Measurements from ENCODE around the gene ZNF574.
"Not testable (repeated sequence)": the region's sequence is repeated elsewhere in the genome, so short reads cannot be mapped to it uniquely, and the experiment has no call there.

Gene ZNF574, protein sequence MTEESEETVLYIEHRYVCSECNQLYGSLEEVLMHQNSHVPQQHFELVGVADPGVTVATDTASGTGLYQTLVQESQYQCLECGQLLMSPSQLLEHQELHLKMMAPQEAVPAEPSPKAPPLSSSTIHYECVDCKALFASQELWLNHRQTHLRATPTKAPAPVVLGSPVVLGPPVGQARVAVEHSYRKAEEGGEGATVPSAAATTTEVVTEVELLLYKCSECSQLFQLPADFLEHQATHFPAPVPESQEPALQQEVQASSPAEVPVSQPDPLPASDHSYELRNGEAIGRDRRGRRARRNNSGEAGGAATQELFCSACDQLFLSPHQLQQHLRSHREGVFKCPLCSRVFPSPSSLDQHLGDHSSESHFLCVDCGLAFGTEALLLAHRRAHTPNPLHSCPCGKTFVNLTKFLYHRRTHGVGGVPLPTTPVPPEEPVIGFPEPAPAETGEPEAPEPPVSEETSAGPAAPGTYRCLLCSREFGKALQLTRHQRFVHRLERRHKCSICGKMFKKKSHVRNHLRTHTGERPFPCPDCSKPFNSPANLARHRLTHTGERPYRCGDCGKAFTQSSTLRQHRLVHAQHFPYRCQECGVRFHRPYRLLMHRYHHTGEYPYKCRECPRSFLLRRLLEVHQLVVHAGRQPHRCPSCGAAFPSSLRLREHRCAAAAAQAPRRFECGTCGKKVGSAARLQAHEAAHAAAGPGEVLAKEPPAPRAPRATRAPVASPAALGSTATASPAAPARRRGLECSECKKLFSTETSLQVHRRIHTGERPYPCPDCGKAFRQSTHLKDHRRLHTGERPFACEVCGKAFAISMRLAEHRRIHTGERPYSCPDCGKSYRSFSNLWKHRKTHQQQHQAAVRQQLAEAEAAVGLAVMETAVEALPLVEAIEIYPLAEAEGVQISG

DNA sequence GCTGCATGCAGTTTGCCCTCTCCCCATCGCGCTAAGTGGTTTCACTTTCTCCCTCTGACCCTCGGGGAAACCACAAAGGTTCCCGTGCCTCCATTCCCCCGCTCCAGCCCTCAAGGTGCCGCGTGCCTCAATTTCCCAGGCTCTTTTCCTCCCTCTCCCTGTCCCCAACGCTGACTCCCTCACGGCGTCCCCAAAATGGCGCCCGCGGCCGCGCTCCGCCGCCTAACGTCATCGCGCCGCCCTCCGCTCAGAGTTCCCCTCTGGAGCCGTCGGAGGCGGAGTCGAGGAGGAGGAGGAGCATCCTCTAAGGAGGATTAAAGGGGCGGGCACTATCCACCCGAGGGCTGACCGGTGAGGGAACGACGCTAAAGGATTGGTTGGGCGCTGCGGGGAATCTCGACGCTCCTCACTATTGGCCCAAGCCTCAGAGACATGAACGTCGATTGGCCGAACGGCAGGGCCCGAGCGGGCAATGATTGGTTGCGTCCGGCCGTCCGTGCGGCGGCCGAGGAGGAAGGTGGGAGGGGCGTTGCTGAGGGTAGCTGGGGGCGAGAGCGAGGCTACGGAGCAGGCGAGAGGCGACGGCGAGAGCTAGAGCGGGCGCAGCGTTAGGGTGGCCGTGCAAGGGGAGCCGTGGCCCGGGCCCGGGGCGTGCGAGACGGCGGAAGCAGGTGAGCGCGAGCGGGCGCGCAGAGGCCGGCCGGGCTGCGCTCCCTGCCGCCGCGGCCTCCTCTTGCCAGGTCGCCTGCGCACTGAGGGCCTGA lies at the start of gene ZNF574:
ZNF574 (plus strand) TSS at position 551 of the 764 bp plus-strand sequence. CDS start 2,441 bp downstream, outside the sequence.
- DNase-seq (ENCODE audit: low read depth): peak; percentile 96

DNA sequence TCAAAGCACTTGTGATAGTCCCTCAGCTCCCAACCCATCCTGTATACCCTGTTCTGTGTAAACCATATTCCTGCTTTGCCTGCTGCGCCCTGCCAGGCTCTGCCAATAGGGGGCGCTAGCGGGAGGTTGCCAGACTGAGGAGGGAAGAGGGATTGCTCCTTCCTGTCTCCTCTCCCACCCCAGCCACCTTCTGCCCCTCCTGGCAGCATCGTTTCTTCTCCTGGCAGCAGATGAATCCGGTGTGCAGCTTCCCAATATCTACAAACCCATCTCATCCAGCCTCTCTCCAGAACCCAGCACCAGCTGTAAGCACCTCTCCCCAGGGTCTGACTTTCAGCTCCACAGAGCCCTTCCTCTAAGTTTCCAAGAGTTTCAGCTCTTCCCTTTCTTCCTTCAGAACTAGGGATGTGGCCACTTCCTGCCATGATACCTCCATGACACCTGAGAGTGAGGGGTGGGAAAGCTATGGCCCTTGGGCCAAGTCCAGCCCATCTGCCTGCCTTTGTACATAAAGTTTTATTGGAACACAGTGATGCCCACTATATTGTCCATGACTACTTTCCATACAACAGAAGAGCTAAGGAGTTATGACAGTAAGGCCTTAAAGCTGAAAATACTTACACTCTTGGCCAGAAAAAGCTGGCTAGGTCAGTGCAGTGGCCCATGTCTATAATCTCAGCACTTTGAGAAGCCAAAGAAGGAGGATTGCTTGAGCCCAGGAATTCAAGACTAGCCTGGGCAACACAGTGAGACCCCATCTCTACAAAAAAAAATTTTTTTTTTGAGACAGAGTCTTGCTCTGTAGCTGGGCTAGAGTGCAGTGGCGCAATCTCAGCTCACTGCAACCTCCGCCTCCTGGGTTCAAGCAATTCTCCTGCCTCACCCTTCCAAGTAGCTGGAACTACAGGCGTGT lies 47.4 kb upstream of the ZNF574 start:
- no peak for DNase-seq (ENCODE audit: low read depth)

DNA sequence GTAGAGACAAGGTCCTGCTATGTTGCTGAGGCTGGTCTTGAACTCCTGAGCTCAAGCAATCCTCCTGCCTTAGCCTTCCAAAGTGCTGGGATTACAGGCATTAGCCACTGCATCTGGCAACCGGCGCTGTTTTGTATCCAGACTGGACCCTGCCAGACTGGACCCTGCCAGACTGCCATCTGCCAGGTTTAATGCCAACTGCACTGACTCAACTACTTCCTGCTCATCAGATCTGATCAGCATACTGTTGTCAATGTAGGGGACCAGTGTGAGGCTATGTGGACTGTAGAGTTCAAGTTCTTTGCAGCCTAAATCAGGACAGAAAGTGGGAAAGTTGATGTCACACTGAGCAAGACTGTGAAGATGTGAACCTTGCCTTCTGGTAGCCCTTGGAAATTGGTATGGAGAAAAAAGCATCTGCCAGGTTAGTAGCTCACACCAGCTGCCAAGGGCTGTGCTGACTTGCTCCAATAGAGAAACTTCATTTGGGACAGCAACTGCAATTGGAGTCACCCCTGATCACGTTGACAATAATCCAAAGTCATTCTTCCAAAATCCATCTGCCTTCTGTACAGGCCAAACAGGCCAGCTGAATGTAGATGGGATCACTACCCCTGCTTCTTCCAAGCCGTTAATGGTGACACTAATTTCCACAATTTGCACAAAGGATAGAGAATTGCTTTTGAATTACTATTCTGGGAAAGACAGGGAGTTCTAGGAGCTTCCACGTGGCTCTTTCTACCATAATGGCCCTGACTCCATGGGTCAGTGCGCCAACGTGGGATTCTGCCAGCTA lies 45.1 kb upstream of the ZNF574 start:
- DNase-seq (ENCODE audit: low read depth): no peak

DNA sequence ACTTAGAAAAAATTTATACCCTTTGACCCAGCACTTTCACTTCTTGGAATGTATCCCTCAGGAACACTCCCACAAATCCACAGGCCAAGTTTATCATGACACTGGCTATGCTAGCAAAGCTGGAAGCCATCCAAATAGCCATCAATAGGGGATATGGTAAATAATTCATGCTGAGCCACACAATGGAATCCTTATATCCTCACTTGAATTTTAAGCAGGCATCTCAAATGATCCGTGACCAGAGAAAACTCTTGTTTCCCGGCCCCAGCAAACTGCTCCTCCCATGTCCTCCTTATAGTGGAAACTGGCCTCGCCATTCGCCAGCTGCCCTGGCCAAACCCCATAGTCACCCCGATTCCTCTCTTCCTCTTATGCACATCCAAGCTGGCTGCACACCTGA lies 43.5 kb upstream of the ZNF574 start:
- no peak for DNase-seq (ENCODE audit: low read depth)

DNA sequence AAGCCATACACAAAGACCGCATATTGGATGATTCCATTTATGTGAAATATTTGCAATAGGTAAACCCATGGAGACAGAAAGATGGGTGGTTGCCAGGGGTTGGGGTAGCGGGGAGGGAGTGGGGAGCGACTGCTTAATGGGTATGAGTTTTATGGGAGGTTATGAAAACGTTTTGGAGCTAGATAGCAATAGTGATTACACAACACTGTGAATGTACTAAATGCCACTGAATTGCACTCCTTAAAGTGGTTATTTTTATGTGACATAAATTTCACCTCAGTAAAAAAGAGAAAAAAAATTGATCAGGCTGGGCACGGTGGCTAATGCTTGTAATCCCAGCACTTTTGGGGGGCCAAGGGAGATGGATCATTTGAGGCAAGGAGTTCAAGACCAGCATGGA lies 42.6 kb upstream of the ZNF574 start:
- no peak for DNase-seq (ENCODE audit: low read depth)

DNA sequence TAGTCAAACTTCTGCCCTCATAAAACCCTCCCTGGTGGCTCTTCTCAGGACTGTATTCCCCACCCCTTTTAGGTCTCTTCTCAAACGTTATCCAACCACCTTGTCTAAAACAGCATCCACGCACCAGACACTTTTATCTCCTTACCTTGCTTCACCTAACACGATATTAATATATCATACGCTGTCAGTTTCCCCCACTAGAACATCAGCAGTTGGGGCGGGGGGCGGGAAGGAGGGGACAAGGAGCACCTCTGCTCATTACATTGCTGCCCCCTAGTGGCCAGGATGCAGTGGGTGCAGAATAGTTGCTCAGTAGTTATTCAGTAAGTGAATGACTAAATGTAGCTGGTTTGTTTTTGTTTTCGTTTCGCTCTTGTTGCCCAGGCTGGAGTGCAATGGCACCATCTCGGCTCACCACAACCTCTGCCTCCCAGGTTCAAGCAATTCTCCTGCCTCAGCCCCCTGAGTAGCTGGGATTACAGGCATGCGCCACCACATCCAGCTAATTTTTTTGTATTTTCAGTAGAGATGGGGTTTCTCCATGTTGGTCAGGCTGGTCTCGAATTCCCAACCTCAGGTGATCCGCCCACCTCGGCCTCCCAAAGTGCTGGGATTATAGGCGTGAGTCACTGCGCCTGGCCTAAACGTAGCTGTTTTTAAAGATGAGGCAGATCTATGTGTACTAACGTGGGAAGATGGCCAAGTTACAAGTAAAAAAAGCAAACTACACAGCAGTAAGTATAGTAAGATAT lies 41.1 kb upstream of the ZNF574 start:
- DNase-seq (ENCODE audit: low read depth): peak; percentile 60

DNA sequence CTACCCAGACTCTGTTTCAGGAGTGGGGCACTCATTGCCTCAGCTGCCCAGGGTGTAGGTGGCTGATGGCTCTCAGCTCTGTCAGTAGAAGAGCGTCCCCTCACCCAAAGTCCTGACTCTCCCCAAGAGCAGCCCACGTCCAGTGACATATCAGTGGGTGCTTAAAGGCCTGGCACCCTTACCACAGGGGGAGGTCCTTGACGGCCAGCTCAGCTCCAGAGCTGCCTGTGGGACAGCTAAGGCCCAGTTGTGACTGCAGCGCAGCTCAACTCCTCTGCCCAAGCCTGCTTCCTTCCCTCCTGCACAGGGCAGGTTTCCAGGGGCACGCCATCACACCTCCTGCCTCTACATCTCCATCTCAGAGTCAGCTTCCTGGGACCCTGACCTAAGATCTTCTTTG lies 38.3 kb upstream of the ZNF574 start:
- DNase-seq (ENCODE audit: low read depth): no peak

DNA sequence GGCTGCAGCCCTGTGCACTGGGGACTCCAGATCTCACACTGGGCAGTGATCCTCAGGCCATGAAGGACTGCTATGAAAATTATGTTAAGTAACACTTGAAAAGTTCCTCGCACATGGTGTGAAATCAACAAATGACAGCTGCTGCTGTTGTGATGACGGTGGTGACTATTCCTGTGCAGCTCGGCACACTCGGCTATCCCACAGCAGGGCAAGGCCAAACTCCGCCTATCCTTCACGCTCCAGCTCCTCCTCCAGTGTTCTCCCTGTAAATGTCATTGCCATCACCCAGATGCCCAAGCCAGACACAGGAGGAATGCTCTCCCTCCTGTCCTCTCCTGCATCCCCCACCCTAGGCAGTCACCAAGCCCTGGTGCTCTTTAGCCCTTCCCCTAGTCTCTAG lies 37.3 kb upstream of the ZNF574 start:
- DNase-seq (ENCODE audit: low read depth): no peak

DNA sequence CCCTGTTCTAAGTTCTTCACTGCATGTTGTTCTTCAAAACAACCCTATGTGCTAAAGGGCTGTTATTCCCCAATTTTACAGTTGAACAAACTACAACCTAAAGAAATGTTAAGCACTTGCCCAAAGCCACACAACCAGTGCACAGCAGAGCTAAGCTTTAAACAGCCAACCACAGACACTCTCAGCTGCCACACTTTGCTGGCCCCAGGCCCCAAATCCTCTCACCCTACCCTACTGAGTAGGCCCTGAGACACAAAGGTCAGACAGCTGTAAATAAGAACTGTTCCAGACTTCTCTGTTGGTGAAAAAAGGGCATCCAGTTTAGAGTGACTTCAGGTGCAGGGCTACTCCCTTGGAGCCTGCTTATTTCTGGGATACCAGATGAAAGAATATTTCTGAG lies 35.9 kb upstream of the ZNF574 start:
- no peak for DNase-seq (ENCODE audit: low read depth)

DNA sequence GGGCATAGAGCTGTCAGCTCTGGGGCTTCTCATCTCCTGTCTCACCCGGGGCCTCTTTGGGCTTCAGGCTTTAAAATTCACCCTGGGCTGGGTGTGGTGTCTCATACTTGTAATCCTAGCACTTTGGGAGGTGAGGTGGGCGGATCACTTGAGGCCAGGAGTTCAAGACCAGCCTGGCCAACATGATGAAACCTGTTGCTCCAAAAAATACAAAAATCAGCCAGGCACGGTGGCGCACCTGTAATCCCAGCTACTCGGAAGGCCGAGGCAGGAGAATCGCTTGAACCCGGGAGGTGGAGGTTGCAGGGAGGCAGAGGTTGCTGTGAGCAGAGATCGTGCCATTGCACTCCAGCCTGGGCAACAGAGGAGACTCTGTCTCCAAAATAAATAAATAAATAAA lies 35.5 kb upstream of the ZNF574 start:
- not testable (repeated sequence) for DNase-seq (ENCODE audit: low read depth)

DNA sequence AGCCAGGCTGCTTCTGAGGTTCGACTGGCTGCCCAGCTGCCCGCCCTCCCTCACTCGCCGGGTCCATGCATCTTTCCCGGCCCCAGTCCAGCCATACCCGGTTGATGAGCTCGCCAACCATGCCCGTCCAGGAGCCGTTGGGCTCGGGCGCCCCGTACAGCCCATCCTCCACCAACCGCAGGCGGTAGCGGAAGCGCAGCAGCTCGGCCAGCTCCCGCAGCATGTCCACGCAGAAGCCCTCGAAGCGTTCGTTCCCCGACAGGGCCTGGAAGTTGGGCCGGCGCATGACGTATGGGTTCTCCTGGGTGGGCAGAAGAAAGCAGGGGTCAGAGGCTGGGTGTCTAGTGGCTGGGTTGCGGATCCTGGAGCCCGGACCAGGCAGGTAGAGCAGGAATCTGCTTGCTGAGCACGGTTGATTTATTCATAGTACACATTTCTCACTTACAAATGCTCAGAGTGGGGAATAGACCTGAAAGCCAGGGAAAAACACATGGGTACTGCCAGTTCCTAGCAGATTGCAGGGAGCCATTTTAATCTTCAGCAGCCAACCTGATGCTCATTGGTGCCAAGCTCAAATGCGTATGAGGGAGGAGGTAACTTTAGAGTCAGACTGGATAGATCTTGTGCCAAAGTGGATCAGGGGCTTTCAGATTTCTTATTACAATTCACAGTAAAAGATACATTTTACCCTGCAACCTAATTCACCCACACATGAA lies 33.4 kb upstream of the ZNF574 start:
- DNase-seq (ENCODE audit: low read depth): no peak

DNA sequence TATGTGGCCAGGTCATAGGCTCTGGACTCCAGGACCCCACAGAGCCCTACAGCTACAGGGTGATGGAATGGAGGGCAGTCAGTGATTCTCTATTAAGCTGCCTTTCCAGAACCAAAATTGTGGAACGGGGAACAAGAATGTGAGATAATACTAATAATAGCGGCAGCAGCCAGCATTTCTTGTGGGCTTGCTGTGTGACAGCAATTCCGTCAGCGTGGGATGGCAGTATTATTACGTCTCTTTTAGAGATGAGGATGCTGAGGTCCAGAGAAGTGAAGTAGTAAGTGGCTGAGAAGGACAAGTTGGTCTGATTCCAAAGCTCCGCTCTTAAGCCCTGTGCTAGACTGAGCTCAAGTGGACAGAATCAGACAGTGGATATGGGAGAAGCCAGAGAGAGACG lies 30.4 kb upstream of the ZNF574 start:
- DNase-seq (ENCODE audit: low read depth): no peak

DNA sequence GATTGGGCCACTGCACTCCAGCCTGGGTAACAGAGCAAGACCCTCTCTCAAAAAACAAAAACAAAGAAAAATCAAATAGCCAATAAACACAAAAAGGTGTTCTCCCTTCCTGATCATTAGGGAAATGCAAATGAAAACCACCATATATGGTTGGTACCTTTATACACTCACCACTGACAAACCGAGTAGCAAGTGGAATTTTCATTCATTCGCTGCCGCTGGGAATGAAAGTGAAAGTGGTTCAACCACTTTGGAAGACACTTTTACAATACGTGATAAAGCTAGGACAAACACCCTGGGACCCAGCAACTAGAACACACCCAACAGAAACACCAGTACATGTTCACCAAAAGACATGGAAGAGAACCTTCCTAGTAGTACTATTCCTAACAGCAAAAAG lies 27.0 kb upstream of the ZNF574 start:
- no peak for DNase-seq (ENCODE audit: low read depth)

DNA sequence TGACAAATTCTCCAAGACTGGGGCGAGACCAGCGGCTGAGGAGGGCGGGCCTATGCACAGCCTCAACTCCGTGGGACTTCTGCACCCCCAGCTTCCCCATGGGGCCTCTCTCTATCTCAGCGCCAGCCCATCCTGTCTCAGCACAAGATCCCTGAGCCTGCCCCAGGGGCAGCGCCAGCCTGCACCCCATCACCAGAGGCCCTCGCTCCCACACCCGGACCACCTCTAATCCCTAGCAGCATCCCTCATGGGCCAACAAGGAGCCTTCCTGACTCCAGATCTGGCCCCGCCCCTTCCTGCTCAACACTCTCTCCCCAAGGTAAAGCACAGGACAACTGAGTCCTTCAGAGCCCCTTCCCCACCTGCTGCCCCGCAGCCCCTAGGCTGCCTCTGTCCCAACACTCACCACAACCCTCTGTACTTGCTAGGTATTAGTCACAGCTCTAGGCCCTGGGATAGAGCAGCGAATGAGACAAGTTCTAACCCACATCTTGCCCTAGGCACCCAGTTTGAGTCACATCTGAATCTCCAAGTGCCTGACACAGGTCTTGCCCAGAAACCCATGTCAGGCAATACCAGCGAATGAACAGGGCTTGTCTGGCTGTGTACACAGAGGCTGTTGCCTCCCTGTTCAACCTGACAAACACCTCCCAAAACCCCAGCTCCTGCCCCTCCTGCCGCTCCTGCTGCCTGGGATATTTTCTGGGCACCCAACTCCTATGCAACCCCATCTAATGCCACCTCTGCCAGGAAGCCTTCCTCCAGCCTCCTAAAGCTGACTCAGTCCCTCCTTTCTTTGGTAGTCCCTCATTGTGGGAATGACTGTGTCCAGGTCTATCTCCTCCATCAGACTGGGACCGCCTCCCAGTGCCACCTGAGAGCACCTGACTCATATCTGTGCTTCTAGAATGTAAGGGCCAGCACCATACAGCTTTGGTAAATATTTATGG lies 24.5 kb upstream of the ZNF574 start:
- DNase-seq (ENCODE audit: low read depth): no peak

DNA sequence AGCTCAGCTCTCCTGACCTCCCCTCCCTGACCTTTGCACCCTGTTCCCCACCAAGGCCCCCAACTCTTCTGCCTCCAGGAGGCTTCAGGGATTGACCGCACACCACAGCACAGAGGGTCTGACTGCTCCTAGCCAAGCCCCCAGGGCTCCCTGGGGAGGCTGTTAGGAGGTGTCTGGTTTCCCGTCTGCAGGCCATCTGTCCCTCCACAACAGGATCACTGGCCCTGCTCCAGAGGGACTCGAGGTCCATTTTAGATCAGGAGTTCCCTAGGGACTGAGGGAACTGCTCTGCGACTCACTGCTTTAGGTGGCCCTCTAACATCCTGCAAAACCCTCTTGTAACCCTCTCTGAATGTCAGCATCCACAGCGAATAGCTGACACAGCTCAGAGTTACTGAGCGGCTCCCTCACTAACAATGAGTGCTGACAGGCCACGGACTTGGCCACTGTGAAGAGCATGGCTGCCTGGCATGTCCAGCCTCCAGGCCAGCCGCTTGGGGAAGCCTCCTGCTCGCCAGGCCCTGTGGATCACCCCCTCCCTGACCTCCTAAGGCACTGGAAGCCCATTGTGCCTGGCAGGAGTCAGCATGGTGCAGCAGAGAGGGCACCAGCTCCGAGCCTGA lies 23.6 kb upstream of the ZNF574 start:
- DNase-seq (ENCODE audit: low read depth): no peak

DNA sequence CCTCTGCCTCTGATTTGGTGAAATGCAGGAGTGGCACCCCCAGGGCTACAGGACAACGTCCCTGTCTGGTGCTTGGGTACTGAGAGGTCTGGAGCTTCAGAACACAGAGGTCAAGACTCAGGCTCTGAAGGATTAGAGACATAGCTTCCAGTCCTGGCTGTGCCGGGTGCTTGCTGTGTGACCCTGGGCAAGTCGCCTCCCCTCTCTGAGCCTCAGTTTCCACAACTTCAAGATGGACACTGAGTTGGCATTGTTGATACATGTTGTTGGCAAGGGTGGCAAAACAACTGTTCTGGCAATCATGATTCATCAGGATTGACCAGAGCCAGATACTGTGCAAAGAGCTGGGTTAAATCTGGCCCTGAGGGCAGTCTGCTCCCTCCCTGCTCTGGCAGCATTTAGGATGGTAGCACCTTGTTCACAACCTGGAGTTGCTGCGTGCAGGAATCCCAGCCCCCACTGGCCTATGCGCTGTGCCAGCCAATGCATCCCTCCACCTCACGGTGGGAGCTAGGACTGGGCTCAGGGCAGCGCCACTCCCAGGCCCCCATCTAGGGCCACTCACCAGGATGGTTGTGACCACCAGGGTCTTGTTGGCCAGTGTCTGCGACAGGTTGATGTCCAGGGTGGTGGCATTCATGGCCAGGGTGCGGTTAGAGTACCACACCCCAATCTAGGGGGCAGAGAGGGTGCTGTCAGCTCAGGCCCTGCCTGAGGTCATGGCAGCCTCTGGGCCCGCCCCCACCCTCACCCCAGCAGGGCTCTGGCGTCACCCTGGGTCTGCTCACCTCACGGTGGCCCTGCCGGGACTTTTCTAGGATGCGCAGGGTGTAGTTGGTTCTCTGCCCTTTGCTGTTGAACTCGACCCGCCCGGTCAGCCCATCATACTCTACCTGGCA lies 22.7 kb upstream of the ZNF574 start:
- DNase-seq (ENCODE audit: low read depth): no peak
